HG02840 (cell line): ENCODE results near the gene BLOC1S6.
A peak's percentile ranks its signal among the peaks of the same experiment; 100 is the strongest.

Experiments used
- ATAC-seq: cut with Tn5 transposase; IDR thresholded peaks from one replicate; pipeline ENCODE4 v1.9.1; 2021; ENCODE audit warnings: mild to moderate bottlenecking, moderate library complexity, moderate number of reproducible peaks; ENCODE audit not compliant: unreplicated experiment, low FRiP score

The BLOC1S6 gene, protein sequence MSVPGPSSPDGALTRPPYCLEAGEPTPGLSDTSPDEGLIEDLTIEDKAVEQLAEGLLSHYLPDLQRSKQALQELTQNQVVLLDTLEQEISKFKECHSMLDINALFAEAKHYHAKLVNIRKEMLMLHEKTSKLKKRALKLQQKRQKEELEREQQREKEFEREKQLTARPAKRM

DNA sequence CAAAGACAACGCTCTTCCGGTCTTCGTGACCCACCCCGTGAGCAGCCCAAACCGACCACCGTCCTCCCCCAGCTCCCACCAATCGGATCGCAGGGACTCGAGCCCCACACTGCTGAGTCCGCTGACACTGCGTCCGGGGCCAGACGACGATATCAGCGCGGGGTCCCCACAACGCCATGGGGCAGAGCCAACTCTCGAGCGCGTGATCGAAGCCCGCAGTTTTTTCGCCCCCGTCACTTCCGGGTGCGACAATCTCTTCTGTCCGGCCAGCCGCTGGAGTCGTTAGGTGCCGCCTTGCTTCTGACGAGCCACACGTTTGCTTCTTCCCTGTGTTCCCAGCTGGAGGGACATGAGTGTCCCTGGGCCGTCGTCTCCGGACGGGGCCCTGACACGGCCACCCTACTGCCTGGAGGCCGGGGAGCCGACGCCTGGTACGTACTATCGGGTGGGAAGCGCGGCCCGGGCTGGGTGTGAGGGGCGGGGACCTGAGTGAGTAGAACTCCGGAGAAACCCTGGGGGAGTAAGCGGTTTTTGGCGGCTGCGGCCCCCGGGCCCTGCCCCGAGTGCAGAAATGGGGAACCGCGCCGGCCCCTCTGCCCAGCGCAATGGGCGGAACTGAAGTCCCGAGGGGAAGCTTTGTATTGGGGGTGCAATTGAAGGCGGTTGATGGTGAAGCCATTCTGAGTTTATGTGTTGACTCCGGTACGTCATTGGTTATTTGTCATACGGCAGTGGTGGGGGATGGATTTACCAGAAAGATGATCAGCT, at the start of gene BLOC1S6:
BLOC1S6 (plus strand) TSS at position 285 of the 768 bp plus-strand sequence; CDS start at position 350, 65 bp downstream.
- ATAC-seq = peak; percentile 84

DNA sequence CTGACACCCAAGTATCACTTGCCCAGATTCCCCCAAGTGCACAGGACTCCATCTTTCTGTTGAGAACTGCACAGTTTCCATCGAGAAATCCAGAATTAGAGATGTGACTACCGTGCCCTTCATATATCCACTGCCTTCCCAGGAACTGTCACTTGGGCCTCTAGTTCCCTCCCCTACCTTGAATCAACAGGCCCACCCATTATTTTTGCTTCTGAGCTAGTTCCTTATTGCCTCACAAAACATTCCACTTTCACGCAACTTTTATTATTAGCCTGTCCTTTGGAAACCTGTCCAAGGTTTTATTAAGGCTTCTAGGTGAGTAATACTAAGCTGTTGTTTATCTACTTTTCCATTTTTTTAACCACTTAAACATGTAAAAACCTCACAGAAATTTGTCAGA, 47.5 kb upstream of the BLOC1S6 start:
- ATAC-seq = no peak

DNA sequence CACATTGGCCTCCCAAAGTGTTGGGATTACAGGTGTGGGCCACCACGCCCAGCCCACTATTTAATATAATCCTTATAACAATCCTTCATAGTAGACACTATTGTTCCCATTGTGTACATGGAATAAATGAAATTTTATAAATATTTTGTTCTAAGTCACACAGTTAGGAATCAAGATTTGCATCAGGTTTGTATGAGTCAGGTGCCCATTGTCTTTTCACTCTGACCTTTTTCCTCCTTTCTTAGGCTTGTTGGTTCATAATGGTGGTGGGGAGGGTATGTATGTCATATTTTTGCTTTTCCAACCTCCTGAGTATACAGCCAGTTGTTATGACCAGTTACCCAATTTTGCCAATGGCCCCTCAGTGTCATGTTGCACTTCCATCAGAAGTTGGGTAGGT, 46.6 kb upstream of the BLOC1S6 start:
- ATAC-seq = no peak

DNA sequence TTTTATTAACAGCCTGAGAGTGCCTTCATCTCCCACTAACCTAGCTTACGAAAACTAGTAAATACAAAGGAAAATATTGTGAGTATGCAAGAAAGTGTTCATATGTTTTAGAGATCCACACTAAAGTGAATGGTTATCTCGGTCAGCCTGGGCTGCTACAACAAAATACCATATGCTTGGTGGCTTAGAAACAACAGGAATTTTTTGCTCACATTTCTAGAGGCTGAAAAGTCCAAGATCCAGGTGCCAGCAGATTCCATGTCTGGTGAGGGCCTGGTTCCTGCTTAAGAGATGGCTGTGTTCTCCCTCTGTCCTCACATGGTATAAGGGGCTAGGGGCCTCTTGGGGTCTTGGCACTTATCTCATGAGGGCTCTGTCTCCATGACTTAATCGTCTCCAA, 44.1 kb upstream of the BLOC1S6 start:
- no peak for ATAC-seq

DNA sequence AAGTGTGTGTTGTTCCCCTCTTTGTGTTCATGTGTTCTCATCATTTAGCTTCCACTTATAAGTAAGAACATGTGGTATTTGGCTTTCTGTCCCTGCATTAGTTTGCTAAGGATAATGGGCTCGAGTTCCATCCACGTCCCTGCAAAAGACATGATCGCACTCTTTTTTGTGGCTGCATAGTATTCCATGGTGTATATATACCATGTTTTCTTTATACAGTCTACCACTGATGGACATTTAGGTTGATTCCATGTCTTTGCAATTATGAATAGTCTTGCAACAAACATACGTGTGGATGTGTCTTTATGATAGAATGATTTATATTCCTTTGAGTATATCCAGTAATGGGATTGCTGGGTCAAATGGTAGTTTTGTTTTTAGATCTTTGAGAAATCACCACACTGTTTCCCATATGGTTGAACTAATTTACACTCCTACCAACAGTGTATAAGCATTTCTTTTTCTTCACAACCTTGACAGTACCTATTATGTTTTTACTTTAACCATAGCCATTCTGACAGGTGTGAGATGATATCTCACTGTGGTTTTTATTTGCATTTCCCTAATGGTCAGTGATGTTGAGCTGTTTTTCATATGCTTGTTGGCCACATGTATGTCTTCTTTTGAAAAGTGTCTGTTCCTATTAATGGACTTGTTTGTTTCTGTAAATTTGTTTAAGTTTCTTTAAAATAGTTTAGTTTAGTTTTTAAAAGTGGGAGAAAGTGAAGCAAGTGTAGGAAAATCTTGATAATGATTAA, 42.7 kb upstream of the BLOC1S6 start:
- peak; percentile 59 for ATAC-seq

DNA sequence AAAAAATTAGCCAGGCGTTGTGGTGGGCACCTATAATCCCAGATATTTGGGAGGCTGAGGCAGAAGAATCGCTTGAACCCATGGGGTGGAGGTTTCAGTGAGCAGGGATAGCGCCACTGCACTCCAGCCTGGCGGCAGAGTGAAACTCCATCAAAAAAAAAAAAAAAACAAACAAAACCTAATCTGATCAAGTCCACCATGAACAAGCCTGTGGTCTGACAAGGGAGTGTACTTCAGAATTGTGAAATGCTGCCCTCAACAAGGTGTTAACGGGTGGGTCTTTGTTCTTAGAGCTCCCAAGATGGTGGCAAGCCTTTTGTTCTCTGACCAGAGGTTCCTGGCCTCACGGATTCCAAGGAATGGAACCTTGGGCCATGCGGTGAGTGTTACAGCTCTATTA, 40.4 kb upstream of the BLOC1S6 start:
- no peak for ATAC-seq

DNA sequence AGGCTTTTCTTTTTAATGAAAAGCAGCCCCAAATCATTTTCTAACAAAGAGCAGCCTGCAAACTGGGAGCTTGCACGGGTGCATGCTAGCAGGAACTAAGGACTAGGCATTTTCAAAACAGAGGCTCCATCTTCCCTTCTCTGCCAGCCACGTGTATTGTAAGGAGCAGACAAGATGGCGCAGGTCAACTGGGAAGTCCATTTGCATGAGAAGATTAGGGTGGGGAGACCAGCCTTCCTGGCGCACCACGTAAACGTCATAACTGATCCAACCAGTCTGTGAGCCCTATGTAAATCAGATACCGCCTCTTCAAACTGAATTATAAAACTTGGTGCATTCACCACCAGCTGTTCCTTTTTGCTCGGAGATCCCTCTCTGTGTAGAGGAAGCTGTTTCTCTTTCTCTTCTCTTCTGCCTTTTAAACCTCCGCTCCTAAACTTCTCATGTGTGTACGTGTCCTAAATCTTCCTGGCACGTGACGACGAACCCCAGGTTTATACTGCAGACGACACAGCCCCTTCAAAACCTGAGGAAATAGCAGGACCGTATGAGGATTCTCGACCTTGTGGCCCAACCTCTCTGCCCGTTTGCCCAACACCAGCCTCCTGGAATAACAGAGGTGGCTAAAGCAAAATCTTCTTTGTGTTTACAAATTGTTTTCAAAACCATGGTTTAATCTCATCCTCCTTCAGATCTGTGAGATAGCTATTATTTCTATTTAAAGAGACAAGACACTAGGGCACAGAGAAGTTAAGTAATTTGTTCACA, 38.2 kb upstream of the BLOC1S6 start:
- no peak for ATAC-seq

DNA sequence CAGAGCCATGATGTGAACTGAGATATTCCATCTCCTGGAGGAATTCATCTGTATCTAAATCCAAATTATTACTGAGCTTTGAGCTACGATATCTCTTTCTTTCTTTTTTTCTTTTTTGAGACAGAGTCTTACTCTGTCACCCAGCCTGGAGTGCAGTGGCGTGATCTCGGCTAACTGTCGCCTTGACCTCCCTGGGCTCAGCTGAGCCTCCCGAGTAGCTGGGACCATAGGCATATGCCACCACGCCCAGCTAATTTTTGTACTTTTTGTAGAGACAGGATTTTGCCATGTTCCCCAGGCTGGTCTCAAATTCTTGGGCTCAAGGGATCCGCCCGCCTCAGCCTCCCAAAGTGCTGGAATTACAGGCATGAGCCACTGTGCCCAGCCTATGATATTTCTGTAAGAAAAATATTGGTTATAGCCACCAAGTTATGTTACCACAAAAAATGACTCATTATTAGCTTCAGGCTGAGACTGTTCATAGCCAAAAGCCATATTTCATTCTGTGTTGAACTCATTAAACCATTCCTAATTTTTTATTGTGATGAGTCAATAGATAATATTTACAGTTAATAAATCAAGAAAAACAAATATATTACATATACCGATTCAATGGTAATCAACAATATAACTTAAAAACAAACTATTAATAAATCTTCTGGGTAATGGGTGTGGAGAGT, 37.5 kb upstream of the BLOC1S6 start:
- ATAC-seq = no peak

DNA sequence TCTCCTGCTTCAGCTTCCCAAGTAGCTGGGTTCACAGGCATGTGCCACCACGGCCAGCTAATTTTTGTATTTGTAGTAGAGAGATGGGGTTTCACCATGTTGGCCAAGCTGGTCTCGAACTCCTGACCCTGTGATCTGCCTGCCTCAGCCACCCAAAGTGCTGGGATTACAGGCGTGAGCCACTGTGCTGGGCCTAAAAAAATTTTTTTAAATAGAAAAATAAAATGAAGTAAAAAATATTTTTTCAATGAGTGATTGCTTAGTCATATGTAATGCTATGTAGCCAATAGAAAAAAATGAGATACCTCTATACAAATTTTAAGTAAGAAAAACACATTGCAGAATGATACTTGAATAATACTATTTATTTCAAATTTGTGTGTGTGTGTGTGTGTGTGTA, 36.7 kb upstream of the BLOC1S6 start:
- ATAC-seq = no peak

DNA sequence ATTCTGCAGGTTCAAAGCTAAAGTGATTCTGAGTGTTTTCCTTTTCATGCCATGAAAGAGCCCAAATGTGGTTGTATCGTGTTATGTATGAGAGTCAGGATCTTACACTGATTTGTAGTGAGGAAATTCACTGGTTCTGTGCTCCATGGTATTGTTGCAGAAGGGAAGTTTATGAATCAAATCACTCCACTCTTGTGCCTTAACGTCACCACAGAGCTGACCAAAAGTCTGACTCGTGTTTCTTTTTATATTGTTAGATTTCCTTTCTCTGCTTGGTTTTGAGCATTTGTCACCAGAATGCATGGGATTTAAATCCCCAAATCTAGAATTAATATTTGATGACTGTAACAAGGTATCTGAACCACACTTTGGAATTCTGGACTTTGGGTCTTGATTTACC, 35.5 kb upstream of the BLOC1S6 start:
- no peak for ATAC-seq

DNA sequence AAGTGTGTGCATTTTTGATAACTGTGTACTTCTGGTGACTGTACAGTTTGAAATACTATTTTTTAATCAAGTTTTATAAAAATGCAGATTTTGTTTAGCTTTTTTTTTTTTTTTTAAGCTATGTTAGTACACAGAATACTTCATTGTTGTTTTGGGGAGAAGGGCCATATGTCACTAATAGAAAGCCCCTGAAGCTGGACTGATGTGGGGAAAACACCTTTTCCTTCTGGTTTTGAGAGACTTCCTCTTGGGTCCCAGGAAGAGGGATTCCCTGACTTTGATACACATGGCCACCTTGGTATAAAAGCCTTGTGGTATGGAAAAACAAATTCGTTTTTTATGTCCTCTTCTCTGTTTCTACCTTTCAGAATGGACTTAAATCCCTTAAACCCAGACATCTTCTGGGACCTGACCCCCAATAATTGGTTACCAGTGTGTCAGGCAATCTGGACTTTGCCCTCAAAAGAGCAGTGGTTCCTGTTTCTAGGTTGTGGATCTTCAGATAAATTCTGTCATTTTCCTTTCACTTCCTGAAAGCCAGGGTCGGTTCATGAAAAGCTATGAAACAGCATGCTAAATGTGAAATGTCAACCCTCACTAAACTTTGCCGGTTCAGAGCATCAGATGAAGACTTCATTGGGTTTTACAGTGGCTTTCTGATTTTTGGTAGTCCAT, 31.1 kb upstream of the BLOC1S6 start:
- ATAC-seq = no peak

DNA sequence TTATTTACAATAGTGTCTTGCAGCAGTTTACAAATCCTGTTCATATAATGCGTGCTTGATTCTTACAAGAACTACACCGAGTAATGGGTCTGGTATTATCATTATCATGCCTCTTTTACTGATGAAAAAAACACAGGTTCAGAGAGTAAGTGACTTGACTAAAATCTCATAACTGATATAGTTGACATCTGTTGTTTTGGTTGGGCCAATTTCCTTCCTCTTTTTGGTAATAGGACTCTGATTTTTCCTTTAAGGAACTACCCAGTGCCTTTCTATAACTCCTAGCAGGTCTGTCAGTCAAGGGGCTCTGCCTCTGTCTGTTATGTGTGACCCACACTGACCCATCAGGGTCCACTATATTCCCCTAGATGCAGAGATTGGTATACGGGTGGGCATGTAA, 14.6 kb upstream of the BLOC1S6 start:
- no peak for ATAC-seq

DNA sequence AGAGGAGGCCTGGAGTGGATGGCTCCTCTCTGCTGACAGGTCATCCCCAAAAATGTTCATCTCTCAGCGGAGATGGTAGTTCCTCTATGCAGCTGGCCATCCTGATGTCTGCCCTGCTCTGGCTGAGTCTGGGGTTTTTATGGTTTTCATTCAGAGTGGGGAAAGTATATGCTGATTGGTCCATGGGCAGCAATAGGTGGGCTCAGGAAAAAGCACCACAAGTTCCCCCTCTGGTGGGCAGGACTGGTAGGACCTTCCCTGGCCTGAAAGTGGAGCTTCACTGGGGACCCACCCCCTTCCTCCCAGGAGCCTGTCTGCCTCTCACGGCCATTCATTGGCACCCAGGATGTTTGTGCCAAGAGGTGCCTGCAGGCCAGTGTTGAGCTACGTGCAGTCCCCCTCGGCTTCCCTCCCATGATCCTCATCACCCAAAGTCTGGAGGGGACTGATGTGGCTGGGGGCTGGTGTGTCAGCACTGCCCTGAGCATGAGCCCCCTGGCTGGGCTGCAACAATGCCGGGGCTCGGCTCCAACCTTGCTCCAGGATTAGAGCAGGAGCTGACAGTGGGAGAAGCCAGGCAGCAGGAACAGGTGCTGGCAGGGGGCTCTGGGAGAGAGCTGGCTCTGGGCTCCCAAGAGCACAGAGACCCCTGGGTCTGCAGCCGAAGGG, 13.1 kb upstream of the BLOC1S6 start:
- no peak for ATAC-seq

DNA sequence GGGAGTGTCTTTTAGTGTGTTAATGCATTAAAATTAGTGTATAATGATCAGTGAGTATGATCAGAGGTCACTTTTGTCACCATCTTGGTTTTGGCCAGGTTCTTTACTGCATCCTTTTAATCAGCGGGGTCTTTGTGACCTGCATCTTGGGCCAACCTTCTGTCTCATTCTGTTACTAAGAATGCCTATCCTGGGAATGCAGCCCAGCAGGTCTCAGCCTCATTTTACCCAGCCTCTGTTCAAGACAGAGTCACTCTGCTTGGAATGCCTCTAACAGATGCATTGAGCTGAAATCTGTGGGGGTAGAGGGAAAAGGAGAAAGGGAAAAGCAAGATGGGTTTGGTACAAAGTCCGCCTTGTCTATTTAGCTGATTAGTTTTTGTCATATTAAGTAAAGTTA, 5.3 kb upstream of the BLOC1S6 start:
- no peak for ATAC-seq

DNA sequence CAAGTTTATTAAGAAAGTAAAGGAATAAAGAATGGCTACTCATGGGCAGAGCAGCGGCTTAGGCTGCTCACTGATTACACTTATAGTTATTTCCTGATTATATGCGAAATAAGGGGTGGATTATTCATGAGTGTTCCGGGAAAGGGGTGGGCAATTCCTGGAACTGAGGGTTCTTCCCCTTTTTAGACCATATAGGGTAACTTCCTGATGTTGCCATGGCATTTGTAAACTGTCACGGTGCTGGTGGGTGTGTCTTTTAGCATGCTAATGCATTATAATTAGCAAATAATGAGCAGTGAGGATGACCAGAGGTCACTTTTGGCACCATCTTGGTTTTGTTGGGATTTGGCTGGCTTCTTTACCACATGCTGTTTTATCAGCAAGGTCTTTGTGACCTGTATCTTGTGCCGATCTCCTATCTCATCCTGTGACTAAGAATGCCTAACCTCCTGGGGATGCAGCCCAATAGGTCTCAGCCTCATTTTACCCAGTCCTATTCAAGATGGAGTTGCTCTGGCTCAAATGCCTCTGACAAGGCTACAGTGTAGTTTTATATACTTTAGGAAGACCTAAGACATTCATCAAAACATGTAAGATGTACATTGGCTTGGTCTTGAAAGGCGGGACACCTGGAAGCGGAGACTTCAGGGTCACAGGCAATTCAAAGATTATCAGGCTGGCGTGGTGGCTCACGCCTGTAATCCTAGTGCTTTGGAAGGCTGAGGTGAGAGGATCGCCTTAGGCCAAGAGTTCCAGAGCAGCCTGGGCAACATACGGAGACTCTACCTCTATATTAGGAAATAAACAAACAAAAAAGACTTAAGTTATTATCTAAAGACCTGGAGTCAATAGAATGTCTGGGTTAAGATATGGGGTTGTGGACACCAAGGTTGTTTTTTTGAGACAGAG, 3.2 kb upstream of the BLOC1S6 start:
- ATAC-seq = no peak

DNA sequence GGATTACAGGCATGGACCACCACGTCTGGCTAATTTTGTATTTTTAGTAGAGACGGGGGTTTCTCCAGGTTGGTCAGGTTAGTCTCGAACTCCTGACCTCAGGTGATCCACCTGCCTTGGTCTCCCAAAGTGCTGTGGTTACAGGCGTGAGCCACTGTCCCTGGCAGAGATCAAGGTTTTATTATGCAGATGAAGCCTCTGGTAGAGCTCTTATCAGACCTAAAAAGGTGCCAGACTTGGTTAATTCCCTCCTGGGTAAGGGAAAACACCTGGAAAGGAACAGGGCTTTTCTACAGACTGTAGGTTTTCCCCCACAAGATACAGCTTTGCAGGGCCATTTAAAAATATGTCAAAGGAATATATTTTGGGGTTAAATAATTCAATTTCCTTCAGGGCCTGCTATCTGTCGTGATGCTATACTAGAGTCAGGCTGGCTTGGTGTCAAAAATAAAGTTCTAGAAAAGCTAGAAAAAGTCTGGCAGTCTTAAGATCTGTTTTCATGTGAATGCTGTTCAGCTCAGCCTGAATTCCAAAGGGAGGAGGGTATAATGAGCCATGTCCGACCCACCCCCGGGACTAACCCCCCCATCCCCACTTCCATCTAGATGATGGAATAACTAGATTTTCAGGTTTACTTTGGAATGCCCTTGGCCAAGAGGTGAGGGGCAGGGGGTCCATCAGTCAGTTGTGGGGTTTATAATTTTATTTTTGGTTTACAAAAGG, 1.9 kb upstream of the BLOC1S6 start:
- ATAC-seq = no peak

DNA sequence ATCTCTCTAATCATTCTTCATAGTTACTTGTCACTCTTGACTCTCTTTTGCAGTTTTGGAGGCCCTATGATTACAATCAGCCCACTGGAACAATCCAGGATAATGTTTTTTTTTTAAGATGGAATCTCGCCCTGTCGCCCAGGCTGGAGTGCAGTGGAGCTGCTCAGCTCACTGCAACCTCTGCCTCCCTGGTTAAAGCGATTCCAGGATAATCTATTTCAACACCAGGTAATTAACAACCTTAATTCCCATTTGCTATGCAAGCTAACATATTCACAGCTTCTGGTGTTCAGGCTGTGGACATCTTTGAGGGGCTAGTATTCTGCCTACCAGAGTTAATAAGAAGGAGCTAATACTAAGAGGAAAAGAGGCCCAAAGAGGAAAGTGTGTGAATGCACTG, 1.1 kb upstream of the BLOC1S6 start:
- ATAC-seq = no peak
